ENCODE results near the gene GUCY2C.

- TF ChIP-seq CTCF (conservative IDR thresholded peaks at IDR 0.05), result no peak
- no peak for TF ChIP-seq ZFX (IDR thresholded peaks at IDR 0.05)
These were observed 46.7 kb upstream of the GUCY2C start for GRCh38 chr12:14743061-14743460.

Data from C4-2B (cell line).